ENCODE data around the gene ZCRB1. TPM values are rescaled to one million over a fixed set of nuclear protein-coding genes. Genes with fewer than 3 reads are reported as not detected.

Gene ZCRB1
- total and polyA plus RNA-seq, 2 experiments from 2014 or later: 18.1 to 256 TPM

- no peak for TF ChIP-seq JUNB (IDR thresholded peaks at IDR 0.05; ENCODE audit: unreplicated experiment)
- TF ChIP-seq NANOG (IDR thresholded peaks at IDR 0.05; ENCODE audit: borderline replicate concordance): no peak
- TF ChIP-seq STAT1 (IDR thresholded peaks at IDR 0.05; ENCODE audit: unreplicated experiment): no peak
- no peak for TF ChIP-seq POLR2AphosphoS5 (IDR thresholded peaks at IDR 0.05; ENCODE audit: low read depth)
- TF ChIP-seq ZNF114 (CRISPR knock-in tag; IDR thresholded peaks at IDR 0.05): no peak
- TF ChIP-seq CTCF (conservative IDR thresholded peaks at IDR 0.05; ENCODE audit: low read depth in 2 of 2): no peak
- no peak for TF ChIP-seq EZH2 (IDR thresholded peaks at IDR 0.05; ENCODE audit: low read depth, unreplicated experiment)
- TF ChIP-seq REST (IDR thresholded peaks at IDR 0.05; ENCODE audit: unreplicated experiment): no peak
- TF ChIP-seq EZH2phosphoT487 (IDR thresholded peaks at IDR 0.05; ENCODE audit: unreplicated experiment): no peak
- Histone ChIP-seq H2AFZ (no peak overlapping the region), H3F3A (replicated peaks; ENCODE audit: low read depth) (no peaks in the 10 kb centered on the region), H3K4me3 (no peak overlapping the region), H3K27me3 (ENCODE audit: insufficient read depth) (no peaks in the 10 kb centered on the region), H3K79me2 (replicated peaks; ENCODE audit: insufficient read depth) (no peaks in the 10 kb centered on the region), H4K20me1 (replicated peaks; ENCODE audit: insufficient read depth) (no peaks in the 10 kb centered on the region), H3K4me2 (no peak overlapping the region), H3K4me1 (ENCODE audit: insufficient read depth) (no peaks in the 10 kb centered on the region), H3K36me3 (ENCODE audit: insufficient read depth) (no peaks in the 10 kb centered on the region), H3K9me2 (ENCODE audit: insufficient read depth) (no peaks in the 10 kb centered on the region), H3K27ac (ENCODE audit: low read depth) (no peak overlapping the region)
- no peak for ATAC-seq
- H3K4me1 Mint-ChIP-seq: no peaks in the 10 kb centered on the region
- no peak overlapping the region for H3K27ac Mint-ChIP-seq
- DNase-seq (ENCODE audit: low spot score): no peak
- H3K36me3 Mint-ChIP-seq (ENCODE audit: low read depth): 0 out of 3 replicates have a peak, but pooled peaks cover 2% of the 10 kb centered on the region
- peaks cover 2% of the 10 kb centered on the region for H3K27me3 Mint-ChIP-seq (ENCODE audit: insufficient read depth, low read depth, poor library complexity)
- H3K9me3 Mint-ChIP-seq: peaks cover 11% of the 10 kb centered on the region
- H3K4me3 Mint-ChIP-seq: no peak overlapping the region
These were observed 27.0 kb downstream of the ZCRB1 start for GRCh38 chr12:42298887-42299286.

- no peaks in the 10 kb centered on the region for H3K36me3 Mint-ChIP-seq (ENCODE audit: low read depth)
- no peaks in the 10 kb centered on the region for H4K20me1 ChIP-seq (replicated peaks; ENCODE audit: insufficient read depth)
- no peak overlapping the region for H3K27ac ChIP-seq (ENCODE audit: low read depth)
- no peak overlapping the region for H3K27ac Mint-ChIP-seq
- TF ChIP-seq EZH2 (IDR thresholded peaks at IDR 0.05; ENCODE audit: low read depth, unreplicated experiment): no peak
- TF ChIP-seq CTCF (conservative IDR thresholded peaks at IDR 0.05; ENCODE audit: low read depth in 2 of 2): peak; percentile 63 to 83
- DNase-seq (ENCODE audit: low spot score) (peak; percentile 88), ATAC-seq (no peak)
- no peaks in the 10 kb centered on the region for H3K4me1 Mint-ChIP-seq
- H3K9me3 Mint-ChIP-seq: peaks cover 4% of the 10 kb centered on the region; the same call in 2 of the 3 replicates
- H3K36me3 ChIP-seq (ENCODE audit: insufficient read depth): no peaks in the 10 kb centered on the region
- H3K79me2 ChIP-seq (replicated peaks; ENCODE audit: insufficient read depth): no peaks in the 10 kb centered on the region
- H3K4me1 ChIP-seq (ENCODE audit: insufficient read depth): no peaks in the 10 kb centered on the region
- no peak overlapping the region for H3K4me3 Mint-ChIP-seq
- H3K9me2 ChIP-seq (ENCODE audit: insufficient read depth): no peaks in the 10 kb centered on the region
- no peaks in the 10 kb centered on the region for H3K27me3 ChIP-seq (ENCODE audit: insufficient read depth)
- H3K27me3 Mint-ChIP-seq (ENCODE audit: insufficient read depth, low read depth, poor library complexity): no peaks in the 10 kb centered on the region
- no peak overlapping the region for H3K4me2 ChIP-seq
- no peak overlapping the region for H3K4me3 ChIP-seq
- no peak overlapping the region for H2AFZ ChIP-seq
- no peaks in the 10 kb centered on the region for H3F3A ChIP-seq (replicated peaks; ENCODE audit: low read depth)
These were observed 29.3 kb downstream of the ZCRB1 start for GRCh38 chr12:42296503-42297109.
